Measurements from ENCODE around the gene ANO6.
"Not testable (repeated sequence)": the region's sequence is repeated elsewhere in the genome, so short reads cannot be mapped to it uniquely, and the experiment has no call there.

Gene ANO6

DNA sequence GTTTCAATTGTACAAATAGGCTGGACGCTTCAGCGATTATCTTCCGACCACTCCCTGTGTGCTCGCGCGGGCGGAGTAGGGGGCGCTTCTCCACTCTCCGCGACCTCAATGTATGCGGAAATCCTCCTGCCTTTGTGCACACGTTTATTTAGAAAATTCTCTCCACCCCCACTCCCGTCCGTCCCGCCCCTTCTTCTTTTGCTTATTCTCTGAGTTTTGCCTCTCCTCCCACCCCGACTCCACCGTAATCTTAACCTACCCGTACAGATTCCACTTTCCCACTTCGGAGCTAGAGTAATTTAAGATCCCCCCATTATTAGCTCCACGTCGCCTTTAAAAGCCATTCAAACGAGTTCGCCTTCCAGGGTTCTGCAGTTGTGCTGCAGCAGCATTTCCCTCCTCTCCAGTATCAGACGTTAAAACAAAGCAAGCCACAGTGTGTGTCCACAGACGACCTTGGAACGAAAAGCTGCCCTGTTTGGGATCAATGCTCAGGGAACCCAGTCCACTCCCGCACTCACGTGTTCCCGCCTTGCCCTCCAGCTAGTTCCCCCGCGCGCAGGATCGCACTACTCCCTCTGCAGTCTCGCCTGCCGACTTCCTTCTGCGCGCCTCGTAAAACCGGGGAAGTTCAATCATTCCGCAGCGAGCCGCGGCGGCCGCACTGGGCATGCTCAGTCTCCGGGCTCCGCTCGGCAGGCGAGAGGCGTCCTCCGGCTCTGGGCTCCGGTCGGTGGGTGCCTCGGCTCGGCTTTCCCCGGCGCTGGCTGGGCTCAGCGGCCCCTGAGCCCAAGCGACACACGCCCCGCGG is at the start of gene ANO6:
ANO6 (plus strand) TSS at position 677 of the 811 bp plus-strand sequence. CDS start 227 bp downstream, outside the sequence.
- peak; percentile 89 for DNase-seq

- no peak for DNase-seq
Observed at GRCh38 chr12:45168976-45169375, 46.9 kb upstream of the ANO6 start.

DNA sequence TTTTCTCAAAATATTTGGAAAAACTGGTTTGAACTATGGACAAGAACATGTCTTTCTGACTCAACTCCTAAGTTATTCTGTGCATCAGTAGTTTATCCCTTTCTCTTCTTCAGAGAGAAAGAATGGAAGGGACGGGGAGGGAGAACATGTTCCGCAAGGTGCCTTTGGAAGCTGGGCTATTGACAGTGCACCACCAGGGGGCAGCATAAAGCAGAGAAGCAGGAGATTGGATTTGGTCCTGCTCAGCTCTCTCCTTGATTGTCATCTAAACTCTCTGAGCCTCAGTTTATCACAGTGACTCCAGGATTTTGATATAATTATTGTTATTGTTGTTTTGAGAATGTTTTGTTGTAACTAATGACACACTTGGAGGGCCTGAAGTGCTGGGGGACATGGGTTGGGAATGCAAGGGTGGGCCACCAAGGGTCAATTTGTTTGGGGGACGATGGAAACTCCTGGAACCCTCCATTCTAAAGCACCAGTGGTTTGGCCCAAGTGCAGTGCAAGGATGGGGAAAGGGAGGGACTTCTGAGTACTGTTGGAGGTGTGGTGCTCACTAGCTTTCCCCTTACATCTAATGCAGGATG is 45.3 kb upstream of the ANO6 start:
- DNase-seq: peak; percentile 69

DNA sequence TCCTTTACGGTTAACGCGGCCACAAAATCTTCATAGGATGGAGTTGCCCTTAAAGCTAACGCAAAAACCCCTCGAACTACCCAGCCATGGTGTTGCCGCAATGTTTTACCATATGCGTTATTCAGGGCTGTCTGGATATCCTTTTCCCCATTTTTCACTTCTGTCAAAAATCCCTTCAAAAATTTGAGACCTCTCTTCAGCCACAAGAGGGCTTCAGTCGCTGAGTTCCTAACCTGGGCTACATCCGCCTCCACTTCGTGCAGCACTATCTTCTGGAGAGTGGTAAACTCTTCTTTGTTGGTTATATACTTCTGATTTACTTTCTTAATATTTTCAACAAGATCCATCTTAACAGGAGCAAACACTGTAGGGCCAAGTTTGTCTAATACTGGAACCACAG is 42.6 kb upstream of the ANO6 start:
- DNase-seq: not testable (repeated sequence)

DNA sequence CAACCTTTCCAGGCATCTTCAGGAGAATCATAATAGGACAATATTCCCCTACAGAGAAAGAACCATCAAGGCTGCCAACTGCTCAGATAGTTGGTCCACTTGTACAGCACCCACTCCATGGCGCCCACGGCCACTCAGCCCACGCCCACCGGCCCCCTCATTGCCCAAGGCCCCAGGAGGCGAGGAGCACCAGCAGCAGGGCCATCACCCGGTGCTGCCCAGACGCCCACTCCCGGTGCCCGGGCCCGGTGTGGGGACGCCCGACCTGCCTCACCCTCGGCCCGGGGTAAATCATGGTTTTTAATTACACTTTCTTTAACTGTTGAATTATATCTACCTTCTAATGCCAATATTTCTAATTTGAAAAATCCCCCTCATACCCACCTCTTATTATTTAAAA is 41.3 kb upstream of the ANO6 start:
- DNase-seq: no peak

- no peak for DNase-seq
Observed at GRCh38 chr12:45178771-45179170, 37.1 kb upstream of the ANO6 start.

GRCh38 chr12:45182511-45182910 is 33.4 kb upstream of the ANO6 start:
- no peak for DNase-seq

GRCh38 chr12:45183246-45183645 is 32.6 kb upstream of the ANO6 start:
- DNase-seq: no peak

- no peak for DNase-seq
Observed at GRCh38 chr12:45184147-45184963, 31.5 kb upstream of the ANO6 start.

DNA sequence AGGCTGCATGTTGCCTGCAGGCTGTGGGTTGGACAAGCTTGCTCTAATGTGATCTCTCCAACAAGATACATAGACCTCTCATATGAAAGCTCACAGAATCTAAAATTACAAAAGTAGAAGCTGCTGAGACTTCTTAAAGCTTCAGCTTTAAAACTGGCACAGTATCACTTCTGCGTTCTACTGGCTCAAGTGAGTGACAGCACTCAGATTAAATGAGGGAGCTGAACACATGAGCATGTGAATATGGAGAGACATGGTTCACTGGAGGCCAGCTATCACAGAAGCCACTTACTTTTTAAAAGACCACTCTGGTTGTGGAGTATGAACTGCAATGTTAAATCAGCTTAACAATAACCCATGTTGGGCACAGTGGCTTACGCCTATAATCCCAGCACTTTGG is 29.1 kb upstream of the ANO6 start:
- DNase-seq: no peak

DNA sequence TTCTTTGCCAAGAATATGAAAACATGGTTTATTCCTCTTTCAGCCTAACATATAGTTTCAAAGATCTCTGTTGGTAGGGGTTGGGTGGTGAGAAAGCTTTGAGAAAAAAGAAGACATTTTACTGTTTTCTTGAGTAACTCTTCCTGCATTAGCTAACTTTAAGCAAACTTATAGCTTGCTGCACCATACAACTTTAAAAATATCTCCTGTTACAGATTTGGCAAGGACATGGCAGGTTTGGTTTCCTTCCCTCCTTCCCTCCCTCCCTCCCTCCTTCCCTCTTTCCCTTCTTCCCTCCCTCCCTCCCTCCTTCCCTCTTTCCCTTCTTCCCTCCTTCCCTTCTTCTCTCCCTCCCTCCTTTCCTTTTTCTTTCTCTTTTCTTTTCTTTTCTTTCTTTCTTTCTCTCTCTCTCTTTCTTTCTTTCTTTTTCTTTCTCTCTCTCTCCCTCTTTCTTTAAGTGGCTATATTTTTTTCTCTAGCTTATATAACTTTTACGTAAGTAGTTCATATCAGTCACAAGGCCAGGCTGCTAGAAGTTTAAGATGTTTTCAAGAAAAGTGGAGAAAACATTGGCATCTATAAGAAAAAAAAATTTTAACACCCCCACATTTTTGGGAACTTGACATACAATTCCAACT is 26.0 kb upstream of the ANO6 start:
- DNase-seq: no peak

GRCh38 chr12:45191239-45191638 is 24.7 kb upstream of the ANO6 start:
- DNase-seq: peak; percentile 46

DNA sequence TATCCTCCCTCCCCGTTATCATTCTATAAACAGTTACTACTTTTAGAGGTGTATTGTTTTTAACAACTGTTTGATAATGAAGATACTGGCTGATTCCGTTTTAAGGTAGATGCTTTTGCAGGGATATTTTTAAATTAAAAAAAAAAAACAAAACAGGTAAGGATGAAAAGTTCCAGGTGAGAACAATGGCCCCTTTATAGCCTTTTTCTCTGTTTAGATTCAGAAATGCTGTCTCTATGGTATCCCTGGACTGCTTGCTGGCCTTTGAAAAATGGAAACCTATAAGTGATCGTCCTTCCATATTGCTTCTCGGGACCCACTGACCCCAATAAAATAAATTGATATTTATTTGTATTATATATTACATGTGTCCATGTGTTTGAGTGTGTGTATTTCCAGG is 23.2 kb upstream of the ANO6 start:
- DNase-seq: no peak

DNA sequence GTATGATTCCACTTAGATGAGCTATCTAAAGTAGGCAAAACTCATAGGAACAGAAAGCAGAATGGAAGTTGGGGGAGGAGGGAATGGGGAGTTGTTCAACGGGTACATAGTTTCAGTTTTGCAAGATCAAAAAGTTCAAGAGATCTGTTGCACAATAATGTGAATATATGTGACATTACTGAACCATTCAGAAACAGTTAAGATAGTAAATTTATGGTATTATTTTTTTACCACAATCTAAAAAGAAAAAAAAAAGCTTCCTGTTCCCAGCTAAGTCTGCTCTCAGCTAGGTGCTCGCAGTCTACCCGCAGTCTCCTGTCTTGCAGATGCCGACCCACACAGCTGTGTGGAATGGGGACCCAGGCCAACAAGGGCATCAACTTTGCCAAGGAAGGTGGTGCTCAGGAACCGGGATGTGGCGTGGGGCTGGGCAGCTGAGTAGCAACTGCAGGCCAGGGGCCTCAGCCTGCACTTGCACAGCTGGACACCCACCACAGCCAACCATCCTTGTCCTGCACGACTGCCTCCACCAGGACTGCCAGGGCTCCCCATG is 15.3 kb upstream of the ANO6 start:
- peak; percentile 9 for DNase-seq

DNA sequence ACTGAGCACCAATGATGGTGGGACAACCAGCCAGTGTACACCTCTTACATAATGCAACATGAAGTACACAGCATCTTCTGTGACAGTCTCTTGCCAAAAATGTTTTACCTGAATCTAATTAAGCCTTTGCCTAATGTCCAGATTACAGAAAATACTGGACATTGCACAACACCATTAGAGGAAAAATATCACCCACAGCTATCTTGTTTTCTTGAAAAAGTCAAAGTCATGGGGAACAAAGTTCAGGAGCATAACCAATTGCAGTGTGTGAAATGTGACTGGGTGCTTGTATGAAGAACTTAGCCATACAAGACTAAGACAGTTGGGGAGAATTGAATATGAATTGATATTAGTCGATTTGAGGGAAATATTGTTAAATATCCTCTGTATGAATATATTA is 12.1 kb upstream of the ANO6 start:
- DNase-seq: no peak

DNA sequence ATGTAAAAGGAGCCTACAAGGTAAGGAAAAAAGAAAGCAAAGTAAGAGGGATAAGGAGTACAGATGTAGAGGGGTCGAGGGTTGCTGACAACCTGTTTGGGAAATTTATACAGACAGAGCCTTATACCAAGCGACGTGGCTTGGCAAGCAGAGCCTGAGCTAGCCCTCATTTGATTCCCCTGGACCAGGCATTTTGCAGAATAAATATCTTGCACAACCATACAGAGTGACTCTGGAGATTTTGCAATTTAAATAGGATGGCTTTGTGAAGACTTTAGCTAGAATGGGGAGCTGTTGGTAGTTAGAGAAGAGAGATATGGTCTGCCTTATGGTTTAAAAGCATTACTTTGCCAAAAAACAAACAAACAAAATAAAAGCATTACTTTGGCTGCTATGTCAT is 11.1 kb upstream of the ANO6 start:
- no peak for DNase-seq

- no peak for DNase-seq
Observed at GRCh38 chr12:45205165-45205825, 10.6 kb upstream of the ANO6 start.

GRCh38 chr12:45208604-45209487 is 7.0 kb upstream of the ANO6 start:
- DNase-seq: peak; percentile 63

DNA sequence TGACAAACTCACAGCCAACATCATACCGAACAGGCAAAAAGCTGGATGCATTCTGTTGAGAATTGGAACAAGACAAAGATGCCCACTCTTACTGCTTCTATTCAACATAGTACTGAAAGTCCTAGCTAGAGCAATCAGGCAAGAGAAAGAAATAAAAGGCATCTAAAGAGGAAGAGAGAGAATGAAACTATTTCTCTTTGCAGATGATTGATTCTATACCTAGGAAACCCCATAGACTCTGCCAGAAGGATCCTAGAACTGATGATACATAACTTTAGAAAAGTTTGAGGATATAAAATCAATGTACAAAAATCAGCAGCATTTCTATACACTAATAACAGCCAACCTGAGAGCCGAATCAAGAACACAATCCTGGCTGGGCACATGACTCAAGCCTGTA is 6.1 kb upstream of the ANO6 start:
- DNase-seq: no peak

DNA sequence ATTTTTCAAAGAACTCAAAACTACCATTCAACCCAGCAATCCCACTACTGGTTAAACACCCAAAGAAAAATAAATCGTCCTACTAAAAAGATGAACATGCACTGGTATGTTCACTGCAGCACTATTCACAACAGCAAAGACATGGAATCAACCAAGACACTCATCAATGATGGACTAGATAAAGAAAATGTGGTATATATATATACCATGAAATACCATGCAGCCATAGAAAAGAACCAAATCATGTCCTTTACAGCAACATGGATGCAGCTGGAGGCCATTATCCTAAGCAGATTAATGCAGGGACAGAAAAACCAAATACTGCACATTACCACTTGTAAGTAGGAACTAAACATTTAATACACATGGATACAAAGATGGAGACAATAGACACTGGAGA is 3.8 kb upstream of the ANO6 start:
- DNase-seq: no peak

- no peak for DNase-seq
Observed at GRCh38 chr12:45213107-45213506, 2.8 kb upstream of the ANO6 start.
